Cardiac muscle cell (in vitro differentiated cells and primary cell): ENCODE results near the gene MGME1. TPM values are rescaled to one million over a fixed set of nuclear protein-coding genes. Genes with fewer than 3 reads are reported as not detected.
A peak's percentile ranks its signal among the peaks of the same experiment; 100 is the strongest.

Experiments used
- DNase-seq, 2 donors: peaks; one replicate each; pipeline versions ENCODE4 v3.0.0 to v3.0.0-alpha.2; 2010 to 2017; ENCODE audit warnings: low read depth in 1 of 2, low spot score in 1 of 2
- H3K27ac ChIP-seq: fragments of 200-600 bp; sonication (generic); 2 replicates; pipeline ENCODE4 v1.5.1; 2016
- H3K27me3 ChIP-seq: fragments of 200-600 bp; sonication (generic); 2 replicates; pipeline ENCODE4 v1.6.0; 2016; ENCODE audit warnings: control low read depth
- H3K36me3 ChIP-seq: fragments of 200-600 bp; sonication (generic); 2 replicates; pipeline ENCODE4 v1.5.1; 2016; ENCODE audit warnings: control low read depth
- H3K4me1 ChIP-seq: fragments of 200-600 bp; sonication (generic); 2 replicates; pipeline ENCODE4 v1.8.1; 2017; ENCODE audit warnings: low read depth, mild to moderate bottlenecking, mixed run types
- H3K4me3 ChIP-seq: fragments of 200-600 bp; sonication (generic); 2 replicates; pipeline ENCODE4 v1.5.1; 2016; ENCODE audit warnings: mild to moderate bottlenecking
- H3K9me3 ChIP-seq: fragments of 200-600 bp; sonication (generic); 2 replicates; pipeline ENCODE4 v1.5.1; 2017; ENCODE audit warnings: low read depth, mild to moderate bottlenecking, control low read depth
- polyA plus RNA-seq: library from polyadenylated mRNA; unstranded; fragments of >200 nt; fragmentation: Nextera tagmentation; extraction: Ambion mirVana; gene quantifications from 2 replicates; pipeline ENCODE4 v1.2.1, GENCODE V29; 2016
- total RNA-seq: library from RNA; depleted of rRNA; stranded (reverse); fragments of >200 nt; gene quantifications from 2 replicates; pipeline ENCODE4 v1.2.3, GENCODE V29; 2016
- TF ChIP-seq, protein P1 (sequence below): IDR thresholded peaks from 2 replicates; pipeline ENCODE4 v1.5.1; 2012; ENCODE audit warnings: low read depth, mild to moderate bottlenecking, low read length

Gene MGME1
- total and polyA plus RNA-seq, 2 experiments from 2014 or later, result 15.9 to 27.2 TPM

DNA sequence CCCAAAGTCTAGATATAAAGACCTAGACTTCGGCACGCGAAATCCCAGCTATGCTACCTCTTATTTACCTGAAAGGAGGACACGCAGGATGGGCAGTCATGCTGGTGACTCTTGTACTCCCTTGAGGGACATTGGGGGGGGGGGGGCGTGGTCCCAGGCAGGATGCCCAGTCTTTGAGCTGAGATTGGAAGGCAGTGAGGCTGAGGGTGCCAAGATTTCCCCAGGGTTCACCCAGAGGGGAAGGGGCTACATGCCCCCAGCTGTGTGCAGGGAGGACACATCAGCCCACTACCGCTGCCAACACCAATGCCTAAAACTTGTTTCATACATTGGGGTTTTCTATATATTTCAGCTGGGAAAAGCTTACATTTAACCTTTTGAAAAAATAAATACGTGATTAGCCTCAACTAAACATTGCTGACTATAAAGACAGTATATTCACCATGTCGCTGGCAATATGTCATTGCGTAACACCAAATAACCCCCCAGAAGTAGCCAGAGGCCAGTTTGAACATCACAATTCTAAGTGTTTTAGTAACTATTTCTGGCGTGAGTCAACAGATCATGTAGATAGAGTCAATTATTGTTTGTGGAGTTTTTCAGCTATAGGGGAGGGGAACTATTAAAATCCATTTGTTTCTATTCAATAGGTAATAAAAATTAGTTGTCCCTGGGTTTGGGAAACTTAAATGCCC lies 21.6 kb downstream of the MGME1 start:
- Histone ChIP-seq H3K36me3 (peaks cover 9% of the 10 kb centered on the region), H3K27me3 (no peaks in the 10 kb centered on the region), H3K9me3 (no peaks in the 10 kb centered on the region), H3K27ac (no peak overlapping the region), H3K4me1 (no peaks in the 10 kb centered on the region), H3K4me3 (no peak overlapping the region)
- DNase-seq, result peak in 1 of 2 donors; percentile 31
- TF ChIP-seq, protein P1, sequence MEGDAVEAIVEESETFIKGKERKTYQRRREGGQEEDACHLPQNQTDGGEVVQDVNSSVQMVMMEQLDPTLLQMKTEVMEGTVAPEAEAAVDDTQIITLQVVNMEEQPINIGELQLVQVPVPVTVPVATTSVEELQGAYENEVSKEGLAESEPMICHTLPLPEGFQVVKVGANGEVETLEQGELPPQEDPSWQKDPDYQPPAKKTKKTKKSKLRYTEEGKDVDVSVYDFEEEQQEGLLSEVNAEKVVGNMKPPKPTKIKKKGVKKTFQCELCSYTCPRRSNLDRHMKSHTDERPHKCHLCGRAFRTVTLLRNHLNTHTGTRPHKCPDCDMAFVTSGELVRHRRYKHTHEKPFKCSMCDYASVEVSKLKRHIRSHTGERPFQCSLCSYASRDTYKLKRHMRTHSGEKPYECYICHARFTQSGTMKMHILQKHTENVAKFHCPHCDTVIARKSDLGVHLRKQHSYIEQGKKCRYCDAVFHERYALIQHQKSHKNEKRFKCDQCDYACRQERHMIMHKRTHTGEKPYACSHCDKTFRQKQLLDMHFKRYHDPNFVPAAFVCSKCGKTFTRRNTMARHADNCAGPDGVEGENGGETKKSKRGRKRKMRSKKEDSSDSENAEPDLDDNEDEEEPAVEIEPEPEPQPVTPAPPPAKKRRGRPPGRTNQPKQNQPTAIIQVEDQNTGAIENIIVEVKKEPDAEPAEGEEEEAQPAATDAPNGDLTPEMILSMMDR, result no peak

DNA sequence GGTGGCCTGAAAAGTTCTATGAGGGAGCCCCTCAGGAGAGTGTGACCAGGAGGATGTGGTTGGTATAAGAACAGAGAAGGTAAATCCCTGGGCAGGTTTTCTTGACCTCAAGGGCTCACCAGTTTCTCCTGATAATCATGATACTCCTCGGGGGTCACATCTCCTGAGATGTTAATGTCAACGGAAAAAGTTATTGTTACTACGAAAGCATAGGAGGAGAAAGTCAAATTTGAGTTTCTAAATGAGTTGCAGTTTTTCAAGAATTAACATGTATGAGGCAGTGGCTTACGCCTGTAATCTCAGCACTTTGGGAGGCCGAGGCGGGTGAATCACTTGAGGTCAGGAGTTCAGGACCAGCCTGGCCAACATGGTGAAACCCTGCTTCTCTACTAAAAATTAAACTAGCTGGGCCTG lies 23.4 kb downstream of the MGME1 start:
- H3K4me1 ChIP-seq, result no peaks in the 10 kb centered on the region
- no peak overlapping the region for H3K27ac ChIP-seq
- H3K27me3 ChIP-seq, result no peaks in the 10 kb centered on the region
- H3K36me3 ChIP-seq, result peaks cover 9% of the 10 kb centered on the region
- H3K9me3 ChIP-seq, result no peaks in the 10 kb centered on the region
- DNase-seq, result peak in 1 of 2 donors; percentile 3
- H3K4me3 ChIP-seq, result no peak overlapping the region
- TF ChIP-seq, protein P1, result no peak

DNA sequence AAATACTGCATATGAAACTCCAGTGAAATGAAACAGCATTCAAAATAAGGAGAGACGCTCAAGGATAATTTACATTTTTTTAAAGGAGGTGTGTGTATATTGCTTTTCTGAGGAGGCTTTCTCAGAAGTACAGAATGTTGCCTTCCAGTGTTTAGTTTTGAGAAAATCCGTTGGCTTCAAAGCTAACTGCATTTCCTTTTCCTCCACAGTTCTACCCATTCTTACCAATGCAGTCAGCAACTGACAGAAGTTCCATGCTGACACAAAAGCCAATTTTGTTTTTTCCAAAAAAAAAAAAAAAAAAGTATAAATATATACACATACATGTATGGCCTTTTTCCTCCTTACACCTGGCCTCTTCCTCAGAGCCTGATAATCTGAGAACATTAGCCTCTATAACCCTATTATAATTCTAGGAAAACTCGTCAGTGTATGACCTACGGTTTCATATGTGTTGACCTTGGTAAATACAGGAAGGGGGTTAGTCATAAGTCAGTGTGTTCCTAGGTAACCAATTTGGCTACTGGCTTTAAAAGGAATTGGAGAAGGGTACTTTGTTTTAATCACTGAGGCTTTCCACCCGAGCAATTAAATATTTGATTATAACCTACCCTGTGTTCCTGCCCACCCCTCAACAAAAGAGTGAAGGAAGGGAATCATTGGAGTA lies 24.2 kb downstream of the MGME1 start:
- Histone ChIP-seq H3K9me3 (no peaks in the 10 kb centered on the region), H3K4me1 (no peaks in the 10 kb centered on the region), H3K27me3 (no peaks in the 10 kb centered on the region), H3K36me3 (peaks cover 9% of the 10 kb centered on the region), H3K27ac (no peak overlapping the region), H3K4me3 (no peak overlapping the region)
- TF ChIP-seq, protein P1, result no peak
- DNase-seq, result peak in 1 of 2 donors; percentile 16

DNA sequence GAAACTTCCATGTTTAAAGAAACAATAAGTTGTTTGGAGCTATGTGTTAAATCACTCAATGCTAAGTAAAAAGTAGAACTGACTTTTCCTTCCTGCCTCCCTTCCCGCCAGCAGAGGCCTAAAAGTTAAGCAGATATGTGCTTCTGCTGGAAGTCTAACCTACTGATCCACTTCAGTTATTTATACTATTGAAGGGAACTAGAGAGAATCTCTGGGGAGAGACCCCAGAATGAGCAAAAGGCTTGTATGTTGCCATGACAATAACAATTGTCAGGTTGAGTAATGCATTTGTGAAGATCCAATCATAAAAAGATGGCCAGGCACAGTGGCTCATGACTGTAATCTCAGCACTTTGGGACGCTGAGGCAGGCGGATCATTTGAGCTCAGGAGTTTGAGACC lies 24.7 kb downstream of the MGME1 start:
- H3K27ac ChIP-seq, result no peak overlapping the region
- no peak for DNase-seq
- peaks cover 5% of the 10 kb centered on the region for H3K36me3 ChIP-seq
- no peak overlapping the region for H3K4me3 ChIP-seq
- TF ChIP-seq, protein P1, result no peak
- no peaks in the 10 kb centered on the region for H3K9me3 ChIP-seq
- no peaks in the 10 kb centered on the region for H3K4me1 ChIP-seq
- H3K27me3 ChIP-seq, result no peaks in the 10 kb centered on the region

DNA sequence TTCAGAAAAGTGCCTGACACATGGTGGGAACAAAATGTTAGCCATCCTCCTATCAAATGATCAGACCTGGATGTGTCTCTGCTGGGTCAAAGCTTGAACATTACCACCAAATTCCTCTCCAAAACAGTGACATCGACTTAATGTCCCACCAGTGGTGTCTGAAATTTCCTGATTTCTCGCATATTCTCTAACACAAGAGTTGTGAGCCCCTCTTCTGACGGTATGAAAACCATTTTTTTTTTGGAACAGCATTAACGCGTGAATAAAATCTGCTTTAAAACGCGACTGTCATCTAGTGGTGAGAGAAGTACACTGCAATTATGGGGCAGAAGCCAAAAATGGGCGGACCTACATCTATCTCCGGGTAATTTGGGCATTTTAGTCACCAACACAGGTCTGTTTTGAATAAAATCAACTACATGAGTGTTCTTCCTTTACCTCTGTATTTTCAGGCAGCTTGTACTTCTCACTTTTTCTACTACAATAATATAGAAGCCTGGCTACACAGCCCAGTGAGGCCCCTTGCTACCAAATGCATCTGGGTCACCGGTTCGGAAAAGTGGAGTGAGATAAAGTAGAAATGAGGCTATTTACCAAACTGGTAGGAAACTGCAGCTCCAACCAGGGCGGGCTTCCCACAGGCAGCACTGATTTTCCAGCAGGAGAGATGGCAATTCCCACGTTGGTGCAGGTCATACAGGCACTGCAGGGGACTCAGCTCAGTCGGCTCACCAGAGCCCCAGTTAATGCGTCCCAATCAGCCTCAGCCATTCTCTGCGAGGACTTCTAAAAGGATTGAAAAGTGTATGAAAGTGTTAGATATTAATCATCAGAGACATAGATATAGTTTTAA lies 27.4 kb downstream of the MGME1 start:
- DNase-seq, result peak; percentile 61 to 79
- TF ChIP-seq, protein P1, result peak; percentile 98

More for the DNA sequence above, 27.4 kb downstream of the MGME1 start:
- no peaks in the 10 kb centered on the region for H3K4me1 ChIP-seq
- H3K36me3 ChIP-seq, result no peaks in the 10 kb centered on the region
- no peaks in the 10 kb centered on the region for H3K9me3 ChIP-seq
- H3K4me3 ChIP-seq, result no peak overlapping the region
- H3K27me3 ChIP-seq, result no peaks in the 10 kb centered on the region
- no peak overlapping the region for H3K27ac ChIP-seq
